ENCODE results near the gene GRIA4.

GRIA4 gene

DNA sequence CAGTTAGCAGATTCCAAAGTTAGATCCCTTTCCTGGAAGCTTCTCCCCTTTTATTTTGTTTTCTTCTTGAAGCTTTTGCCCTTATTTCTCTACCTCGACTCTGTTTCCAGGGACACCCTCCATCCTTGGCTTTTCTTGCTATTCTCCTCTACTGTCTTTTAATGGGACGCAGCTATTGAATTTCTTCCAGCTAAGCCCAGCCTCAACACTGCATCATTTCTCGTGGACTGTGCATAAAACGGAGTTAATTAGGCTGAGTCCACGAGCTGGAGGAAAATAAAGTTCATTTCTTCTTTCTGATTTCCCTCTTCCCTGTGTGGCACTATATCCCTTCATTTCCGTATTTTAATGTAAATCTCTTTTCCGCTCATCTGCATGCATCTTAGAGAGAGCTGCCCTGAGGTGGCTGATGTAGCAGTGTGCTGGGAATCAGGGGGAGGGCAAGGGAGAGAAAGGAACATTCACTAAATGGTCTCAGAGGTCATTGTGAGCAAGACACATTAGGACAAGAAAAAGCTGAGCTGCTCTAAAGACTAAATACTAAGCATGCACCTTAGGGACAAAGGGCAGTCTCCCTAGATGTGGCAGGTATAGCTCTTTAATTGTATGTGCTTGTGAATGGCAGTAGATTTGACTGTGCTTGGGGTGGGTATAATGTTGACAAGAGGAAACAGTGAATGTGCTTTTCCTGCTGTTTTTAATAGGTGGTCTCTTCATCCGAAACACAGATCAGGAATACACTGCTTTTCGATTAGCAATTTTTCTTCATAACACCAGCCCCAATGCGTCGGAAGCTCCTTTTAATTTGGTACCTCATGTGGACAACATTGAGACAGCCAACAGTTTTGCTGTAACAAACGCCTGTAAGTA lies 1.9 kb downstream of the GRIA4 start:
- FAIRE-seq, result no peak

GRCh38 chr11:105612771-105613170 lies 2.9 kb downstream of the GRIA4 start:
- no peak for TF ChIP-seq POLR2A (IDR thresholded peaks at IDR 0.05; ENCODE audit: low read depth, low read length)
- FAIRE-seq, result no peak
- DNase-seq (ENCODE audit: insufficient read length, low spot score), result no peak

More for the DNA sequence above, 1.9 kb downstream of the GRIA4 start:
- DNase-seq (ENCODE audit: insufficient read length, low spot score), result no peak
- no peak for TF ChIP-seq POLR2A (IDR thresholded peaks at IDR 0.05; ENCODE audit: low read depth, low read length)

DNA sequence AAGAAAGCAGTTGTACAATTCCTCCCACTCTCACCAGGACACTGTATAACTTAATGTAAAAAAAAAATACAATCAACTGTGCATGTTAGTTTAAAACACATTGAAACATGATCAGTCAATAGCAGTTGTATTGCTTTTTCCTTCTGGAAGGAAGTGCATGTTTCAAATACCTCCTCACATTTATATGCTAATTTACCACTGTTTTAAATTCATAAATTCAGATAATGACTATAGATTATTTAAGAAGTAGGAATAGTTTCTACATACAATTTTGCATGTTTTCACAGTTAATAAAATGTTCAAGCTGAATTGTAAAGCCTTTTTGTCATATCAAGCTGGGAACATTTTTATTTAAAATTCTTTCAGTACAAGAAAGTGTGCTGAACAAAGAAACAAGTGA lies 3.3 kb downstream of the GRIA4 start:
- DNase-seq (ENCODE audit: insufficient read length, low spot score), result no peak
- no peak for TF ChIP-seq POLR2A (IDR thresholded peaks at IDR 0.05; ENCODE audit: low read depth, low read length)
- FAIRE-seq, result no peak

DNA sequence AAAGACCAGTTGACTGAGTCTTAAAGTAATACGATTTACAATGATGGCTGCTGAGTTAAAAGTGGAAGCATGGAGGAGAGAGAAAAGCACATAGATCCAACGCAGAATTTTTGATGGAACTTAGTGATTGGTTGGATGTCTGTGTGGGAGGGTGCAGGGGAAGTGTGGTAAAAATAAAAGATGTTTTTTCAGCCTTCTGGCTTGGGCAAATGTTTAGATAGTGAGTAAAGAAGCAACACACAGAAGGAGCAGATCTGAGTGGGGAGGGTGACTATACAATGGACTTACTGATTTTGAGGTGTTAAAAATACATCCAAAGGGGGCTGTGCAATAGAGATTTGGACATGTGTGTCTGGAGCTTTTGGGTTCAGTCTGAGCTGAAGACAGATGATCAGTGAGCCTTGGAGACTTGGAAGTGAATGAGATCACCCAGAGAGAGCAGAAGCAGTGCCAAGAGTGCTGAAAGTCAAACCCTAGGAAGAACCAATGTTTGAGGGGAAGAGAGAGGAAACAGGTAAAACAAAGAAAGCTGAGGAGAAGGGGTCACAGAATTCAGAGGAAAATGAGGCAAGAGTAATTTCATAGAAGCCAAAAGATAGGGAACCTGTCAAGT lies 8.6 kb downstream of the GRIA4 start:
- no peak for FAIRE-seq
- TF ChIP-seq POLR2A (IDR thresholded peaks at IDR 0.05; ENCODE audit: low read depth, low read length), result no peak
- DNase-seq (ENCODE audit: insufficient read length, low spot score), result no peak

DNA sequence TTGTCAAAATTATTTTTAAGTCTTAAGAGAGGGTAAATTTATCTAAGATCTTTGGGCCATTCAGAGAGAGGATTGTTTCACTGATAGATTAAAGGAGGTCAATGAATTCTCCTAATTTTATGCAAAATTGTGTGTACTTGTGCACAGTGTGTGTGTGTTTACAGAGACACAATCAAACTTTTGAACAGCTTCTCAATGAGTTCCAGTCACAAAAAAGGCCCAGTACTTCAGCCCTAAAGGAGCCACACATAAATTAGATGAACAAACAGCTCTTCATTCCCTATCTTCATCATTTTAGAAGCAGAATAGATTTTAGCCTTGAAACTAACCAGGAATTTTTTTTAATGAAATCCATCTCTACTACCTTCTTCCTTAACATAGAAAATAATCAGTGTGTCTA lies 9.7 kb downstream of the GRIA4 start:
- FAIRE-seq (no peak), DNase-seq (ENCODE audit: insufficient read length, low spot score) (no peak)
- no peak for TF ChIP-seq POLR2A (IDR thresholded peaks at IDR 0.05; ENCODE audit: low read depth, low read length)

- FAIRE-seq (no peak), DNase-seq (ENCODE audit: insufficient read length, low spot score) (no peak)
- no peak for TF ChIP-seq POLR2A (IDR thresholded peaks at IDR 0.05; ENCODE audit: low read depth, low read length)
Measured at GRCh38 chr11:105622016-105622415, 12.1 kb downstream of the GRIA4 start.

GRCh38 chr11:105632316-105632715 lies 22.4 kb downstream of the GRIA4 start:
- FAIRE-seq, result no peak
- TF ChIP-seq POLR2A (IDR thresholded peaks at IDR 0.05; ENCODE audit: low read depth, low read length), result no peak
- no peak for DNase-seq (ENCODE audit: insufficient read length, low spot score)

- FAIRE-seq (no peak), DNase-seq (ENCODE audit: insufficient read length, low spot score) (no peak)
- TF ChIP-seq POLR2A (IDR thresholded peaks at IDR 0.05; ENCODE audit: low read depth, low read length), result no peak
Measured at GRCh38 chr11:105635466-105635865, 25.6 kb downstream of the GRIA4 start.

DNA sequence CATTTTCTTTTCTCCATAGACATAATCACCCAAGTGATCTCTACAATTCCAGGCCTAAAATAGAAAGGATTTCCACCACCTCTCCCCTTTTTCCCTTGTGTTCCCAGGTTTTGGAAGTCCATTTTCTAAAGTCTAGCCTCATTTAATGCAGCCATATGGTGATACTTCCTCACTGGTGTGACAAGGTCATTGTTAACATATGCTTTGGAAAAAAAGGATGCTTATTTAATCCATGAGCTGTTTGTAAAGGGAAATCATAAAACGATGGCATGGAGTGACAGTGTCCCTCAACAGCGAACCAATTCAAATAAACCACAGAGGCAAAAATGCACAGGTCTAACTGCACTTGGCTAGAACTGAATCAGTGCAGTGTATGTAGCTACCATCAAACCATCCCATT lies 26.6 kb downstream of the GRIA4 start:
- FAIRE-seq (no peak), DNase-seq (ENCODE audit: insufficient read length, low spot score) (no peak)
- TF ChIP-seq POLR2A (IDR thresholded peaks at IDR 0.05; ENCODE audit: low read depth, low read length), result no peak

DNA sequence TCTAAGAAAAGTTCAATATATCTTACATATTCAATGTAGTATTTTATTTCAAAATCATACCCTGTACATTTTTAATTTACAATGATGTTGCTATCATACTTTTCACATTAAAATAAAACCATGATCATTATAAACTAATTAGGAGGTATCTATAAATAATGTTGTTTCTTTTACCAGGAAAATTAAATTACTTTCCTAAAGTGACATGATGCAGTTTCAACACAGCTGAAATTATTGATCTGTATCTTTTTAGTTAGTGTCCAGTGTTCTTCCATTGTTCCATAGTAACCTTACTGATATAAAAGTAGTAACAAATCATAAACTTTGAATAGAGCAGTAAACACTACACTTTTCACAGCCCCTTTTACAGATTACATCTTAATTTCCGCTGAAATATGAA lies 29.7 kb downstream of the GRIA4 start:
- no peak for TF ChIP-seq POLR2A (IDR thresholded peaks at IDR 0.05; ENCODE audit: low read depth, low read length)
- DNase-seq (ENCODE audit: insufficient read length, low spot score), result no peak
- no peak for FAIRE-seq

DNA sequence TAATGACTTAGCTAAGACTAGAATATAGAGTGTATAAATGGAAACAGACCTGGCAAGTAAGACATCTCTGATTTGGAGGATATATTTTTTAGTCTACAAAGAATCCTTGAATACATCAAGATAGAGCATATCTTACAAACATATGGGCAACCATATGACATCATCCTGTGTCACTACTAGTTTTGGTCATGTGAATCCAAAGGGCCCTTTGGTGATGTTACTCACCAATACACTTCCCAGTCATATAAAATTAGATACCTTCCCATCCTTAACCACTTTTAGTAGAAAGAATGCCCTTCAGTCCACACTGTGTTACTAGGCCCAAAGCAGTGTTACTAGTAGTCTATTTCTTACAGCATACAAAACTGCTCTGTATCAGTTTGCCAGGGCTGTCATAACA lies 31.6 kb downstream of the GRIA4 start:
- FAIRE-seq (no peak), DNase-seq (ENCODE audit: insufficient read length, low spot score) (no peak)
- no peak for TF ChIP-seq POLR2A (IDR thresholded peaks at IDR 0.05; ENCODE audit: low read depth, low read length)

DNA sequence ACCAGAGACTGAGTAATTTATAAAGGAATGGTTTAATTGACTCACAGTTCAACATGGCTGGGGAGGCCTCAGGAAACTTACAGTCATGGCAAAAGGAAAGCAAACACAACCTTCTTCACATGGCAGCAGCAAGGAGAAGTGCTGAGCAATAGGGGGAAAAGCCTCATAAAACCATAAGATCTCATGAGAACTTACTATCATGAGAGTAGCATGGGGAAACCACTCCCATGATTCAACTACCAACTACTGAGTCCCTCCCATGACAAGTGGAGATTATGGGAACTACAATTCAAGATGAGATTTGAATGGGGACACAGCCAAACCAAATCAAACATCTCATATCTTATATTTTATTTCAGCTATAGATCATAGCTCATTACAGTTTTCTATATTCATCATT lies 33.0 kb downstream of the GRIA4 start:
- DNase-seq (ENCODE audit: insufficient read length, low spot score) (no peak), FAIRE-seq (no peak)
- no peak for TF ChIP-seq POLR2A (IDR thresholded peaks at IDR 0.05; ENCODE audit: low read depth, low read length)

DNA sequence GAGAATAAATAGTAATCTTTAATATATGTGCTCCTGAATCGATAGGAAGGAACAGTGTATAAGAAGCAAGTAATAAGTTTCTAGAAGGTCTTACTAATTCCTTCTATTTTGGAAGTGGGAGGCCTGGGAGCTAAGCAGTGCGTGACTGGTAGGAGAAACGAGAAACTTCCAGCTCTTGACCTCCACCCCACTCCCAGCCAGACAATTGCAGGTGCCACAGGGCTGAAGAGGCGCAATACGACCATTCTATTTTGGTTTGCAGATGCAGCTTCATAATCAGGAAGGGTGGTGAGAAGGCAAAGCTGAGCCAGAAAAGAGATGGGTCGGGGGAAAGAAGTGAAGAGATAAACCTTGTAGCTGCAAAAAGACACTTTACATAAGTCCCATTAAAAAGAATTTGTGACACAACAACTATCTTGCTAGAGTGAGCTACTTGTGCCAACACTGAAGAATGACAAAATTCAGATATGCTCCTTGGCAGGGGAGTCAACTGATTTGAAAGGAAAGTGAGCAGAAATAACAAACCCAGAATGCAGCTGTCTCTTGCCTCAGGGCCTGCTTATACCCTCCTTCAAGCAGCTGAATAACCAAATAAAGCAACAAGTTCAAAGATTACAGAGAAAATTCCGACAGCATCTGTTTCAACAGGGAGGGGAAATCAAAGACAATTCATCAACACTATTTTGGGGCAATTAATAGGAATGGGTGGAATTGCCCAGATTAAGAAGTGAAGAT lies 35.1 kb downstream of the GRIA4 start:
- TF ChIP-seq POLR2A (IDR thresholded peaks at IDR 0.05; ENCODE audit: low read depth, low read length), result no peak
- no peak for DNase-seq (ENCODE audit: insufficient read length, low spot score)
- no peak for FAIRE-seq

- no peak for TF ChIP-seq POLR2A (IDR thresholded peaks at IDR 0.05; ENCODE audit: low read depth, low read length)
- DNase-seq (ENCODE audit: insufficient read length, low spot score) (no peak), FAIRE-seq (no peak)
Measured at GRCh38 chr11:105647780-105648179, 37.9 kb downstream of the GRIA4 start.
